K562 (cell line): ENCODE results near the gene PRCD. TPM values are rescaled to one million over a fixed set of nuclear protein-coding genes. Genes with fewer than 3 reads are reported as not detected.

Experiments
- ATAC-seq: fragments of 200-7000 bp; cut with Tn5 transposase; 3 replicates; pipeline ENCODE4 v1.9.1; 2020; ENCODE audit warnings: moderate library complexity
- BruUV-seq: library from RNA; stranded (reverse); fragments of 400-500 nt; replicated peaks from 2 replicates; lab custom pipeline; 2021; lab: Mats Ljungman, UMichigan
- CTCF ChIA-PET: fragments of 300-600 bp; formaldehyde crosslinking; extraction: SDS; loops from one replicate; lab custom pipeline; 2021; ENCODE audit warnings: low intra/inter-chr PET ratio; lab: Yijun Ruan, JAX
- POLR2A ChIA-PET: fragments of 300-600, 350-650 bp; sonication (Branson Sonifier 250); formaldehyde crosslinking; extraction: SDS; loops from one replicate; lab custom pipeline; 2021; ENCODE audit warnings: antibody characterized with exemption, inconsistent platforms; lab: Yijun Ruan, JAX
- DNase-seq, 4 experiments: peaks; one replicate each; pipeline versions ENCODE4 v3.0.0 to v3.0.0-alpha.2; 2011 to 2018; ENCODE audit warnings: low spot score in 3 of 4, mixed read lengths in 3 of 4; ENCODE audit errors: extremely low read depth in 1 of 4
- FAIRE-seq: peaks from 2 replicates; lab custom pipeline; 2011; peaks lifted over from hg19 to GRCh38; lab: Jason Lieb, UNC
- H2AFZ ChIP-seq: 2 replicates; pipeline ENCODE4 v1.6.0; 2011; ENCODE audit warnings: low read depth, low read length, control low read depth, inconsistent platforms
- H3K27ac ChIP-seq: fragments of 200-600 bp; 3 replicates; pipeline ENCODE4 v1.8.0; 2011; ENCODE audit warnings: low read depth, mild to moderate bottlenecking, control low read depth, inconsistent platforms, low read length, moderate library complexity, mixed read lengths; ENCODE audit errors: extremely low read depth
- H3K27me3 ChIP-seq, 2 experiments: fragments of 300-600 bp in 1 of 2; 2 replicates in 1 of 2; 3 replicates in 1 of 2; pipeline versions ENCODE4 v1.6.0 to v1.8.0; 2011; ENCODE audit warnings: inconsistent platforms in 2 of 2, low read length in 2 of 2, mild to moderate bottlenecking in 1 of 2, mixed read lengths in 1 of 2, moderate library complexity in 1 of 2; ENCODE audit not compliant: control insufficient read depth in 2 of 2, insufficient read depth in 2 of 2
- H3K36me3 ChIP-seq: fragments of 300-600 bp; 3 replicates; pipeline ENCODE4 v1.8.0; 2011; ENCODE audit warnings: mild to moderate bottlenecking, low read length, inconsistent platforms; ENCODE audit not compliant: control insufficient read depth, insufficient read depth
- H3K4me1 ChIP-seq, 2 experiments: fragments of 200-600 bp in 1 of 2; replicated peaks in 1 of 2; 2 replicates in 1 of 2; 3 replicates in 1 of 2; pipeline versions ENCODE4 v1.5.1 to v1.8.0; 2011; ENCODE audit warnings: inconsistent platforms in 2 of 2, low read length in 2 of 2, mild to moderate bottlenecking in 1 of 2, mixed read lengths in 1 of 2, moderate library complexity in 1 of 2; ENCODE audit not compliant: control insufficient read depth in 2 of 2, insufficient read depth in 2 of 2
- H3K4me2 ChIP-seq: 2 replicates; pipeline ENCODE4 v1.6.1; 2011; ENCODE audit warnings: low read length, control low read depth, inconsistent platforms, mixed read lengths; ENCODE audit not compliant: insufficient read depth
- H3K4me3 ChIP-seq: fragments of 200-600 bp; sonication (generic), shearing (Covaris generic); 2 replicates; pipeline ENCODE4 v1.5.1; 2016; ENCODE audit warnings: control low read depth, inconsistent platforms
- H3K79me2 ChIP-seq: fragments of 200-600 bp; 3 replicates; pipeline ENCODE4 v1.8.0; 2011; ENCODE audit warnings: low read length, inconsistent platforms; ENCODE audit not compliant: control insufficient read depth, insufficient read depth
- H3K9ac ChIP-seq, 2 experiments: 2 replicates each; pipeline versions ENCODE4 v1.6.0 to v1.6.1; 2011; ENCODE audit warnings: low read depth in 2 of 2, low read length in 2 of 2, control low read depth in 1 of 2, inconsistent platforms in 1 of 2, mild to moderate bottlenecking in 1 of 2, mixed read lengths in 1 of 2; ENCODE audit not compliant: insufficient read depth in 1 of 2
- H3K9me1 ChIP-seq: one replicate; pipeline ENCODE4 v1.6.0; 2011; ENCODE audit warnings: inconsistent platforms, mild to moderate bottlenecking, low read length, moderate library complexity; ENCODE audit not compliant: control insufficient read depth, insufficient read depth
- H3K9me3 ChIP-seq: replicated peaks from 2 replicates; pipeline ENCODE4 v1.5.1; 2011; ENCODE audit warnings: low read depth, low read length, inconsistent platforms; ENCODE audit not compliant: control insufficient read depth, insufficient read depth
- H4K20me1 ChIP-seq: replicated peaks from 2 replicates; pipeline ENCODE4 v1.6.1; 2011; ENCODE audit warnings: low read length, inconsistent platforms, mixed read lengths; ENCODE audit not compliant: control insufficient read depth, insufficient read depth
- ARID1B ChIP-seq: fragments of 450-650 bp; IDR thresholded peaks from 2 replicates; pipeline ENCODE4 v1.6.1; 2016; ENCODE audit warnings: antibody characterized with exemption, mild to moderate bottlenecking, inconsistent platforms
- EGR1 ChIP-seq: fragments of 450-650 bp; conservative IDR thresholded peaks from 2 replicates; pipeline ENCODE4 v1.6.1; 2017; ENCODE audit warnings: mild to moderate bottlenecking
- ESRRB ChIP-seq: fragments of 250-450 bp; sonication (Bioruptor Pico); IDR thresholded peaks from 2 replicates; pipeline ENCODE4 v1.5.0; 2020; ENCODE audit warnings: mild to moderate bottlenecking, moderate library complexity, borderline replicate concordance
- HOMEZ ChIP-seq: fragments of 250-450 bp; sonication (Bioruptor Pico); IDR thresholded peaks from 2 replicates; pipeline ENCODE4 v1.4.0; 2020; ENCODE audit warnings: mild to moderate bottlenecking, moderate library complexity
- HSF4 ChIP-seq: fragments of 250-450 bp; sonication (Bioruptor Pico); IDR thresholded peaks from 2 replicates; pipeline ENCODE4 v2.1.2; 2022; ENCODE audit warnings: mild to moderate bottlenecking, moderate library complexity, borderline replicate concordance
- PTRF ChIP-seq: fragments of 450-650 bp; IDR thresholded peaks from 2 replicates; pipeline ENCODE4 v1.6.1; 2016; ENCODE audit warnings: mild to moderate bottlenecking, missing genetic modification characterization, missing compliant biosample characterization
- SRF ChIP-seq, 2 experiments: fragments of 250-450, 450-650 bp in 1 of 2; sonication (Bioruptor Pico) in 1 of 2; sonication (generic) in 1 of 2; formaldehyde crosslinking; IDR thresholded peaks; 2 replicates each; pipeline versions ENCODE4 v1.5.0 to v1.5.1; 2020 to 2022; ENCODE audit warnings: mild to moderate bottlenecking in 1 of 2, missing genetic modification reagents in 1 of 2
- USF1 ChIP-seq: sonication (generic); formaldehyde crosslinking; IDR thresholded peaks from 2 replicates; pipeline ENCODE4 v1.9.0; 2022; ENCODE audit warnings: mild to moderate bottlenecking, missing genetic modification reagents
- ZNF143 ChIP-seq: sonication (generic); formaldehyde crosslinking; IDR thresholded peaks from 2 replicates; pipeline ENCODE4 v1.9.0; 2022; ENCODE audit warnings: mild to moderate bottlenecking, missing genetic modification reagents
- ZNF407 ChIP-seq: fragments of 450-650 bp; IDR thresholded peaks from 2 replicates; pipeline ENCODE4 v1.6.1; 2016; ENCODE audit warnings: low read depth
- ZNF41 ChIP-seq: fragments of 250-450 bp; sonication (Bioruptor Pico); conservative IDR thresholded peaks from 2 replicates; pipeline ENCODE4 v1.4.0; 2020; ENCODE audit warnings: mild to moderate bottlenecking
- WGBS: fragments of 100-300 bp; shearing (Covaris generic); methylation state at CpG from one replicate; pipeline ENCODE4 v1.1.6; 2016; ENCODE audit warnings: low coverage, mixed read lengths; ENCODE audit not compliant: insufficient coverage; ENCODE audit errors: missing lambda C conversion rate; 5-methylcytosine and 5-hydroxymethylcytosine counted together
- in situ Hi-C: fragments of 300-500 bp; cut with MboI; formaldehyde crosslinking; loops from 4 replicates; pipeline ENCODE4 v1.15.0; 2018; ENCODE audit warnings: inconsistent platforms, mixed read lengths
- intact Hi-C: fragments of 100-400 bp; cut with micrococcal nuclease; formaldehyde crosslinking; loops from 2 replicates; pipeline ENCODE4 v1.14.2; 2022
- polyA plus RNA-seq, 8 experiments: library from polyadenylated mRNA; depleted of rRNA in 4 of 8; stranded (reverse) in 5 of 8; unstranded in 3 of 8; fragments of >200 nt; fragmentation: Nextera tagmentation in 2 of 8; fragmentation: Illumina TruSeq in 1 of 8; extraction: Ambion mirVana in 2 of 8; extraction: Trizol in 1 of 8; gene quantifications; 2 replicates each; pipeline versions ENCODE4 v1.2.1 to v1.2.3, GENCODE V29; 2011 to 2014; ENCODE audit warnings: inconsistent platforms in 1 of 8, missing spikeins in 1 of 8
- total RNA-seq, 7 experiments: library from RNA; depleted of rRNA in 6 of 7; stranded (reverse); fragments of >200 nt in 6 of 7; fragmentation: Illumina TruSeq in 2 of 7; extraction: Trizol in 2 of 7; gene quantifications; 2 replicates each; pipeline versions ENCODE4 v1.2.1 to v1.2.3, GENCODE V29; 2011 to 2021; ENCODE audit warnings: low replicate concordance in 1 of 7

The PRCD gene
- total and polyA plus RNA-seq, 9 of the 15 experiments (the other 6 are each of a cell fraction or from before 2014, with no cell fraction given): 0.20 to 0.25 (median 0.21) TPM; not detected in 6

GRCh38 chr17:76530811-76531485, 8.9 kb upstream of the PRCD start:
- Histone ChIP-seq H3K9me1 (no peaks in the 10 kb centered on the region), H3K27me3 (no peaks in the 10 kb centered on the region), H2AFZ (peak overlapping the region; percentile 97), H3K9ac (peak overlapping the region; percentile 68 to 90; a peak in 3 of 4 replicates), H3K9me3 (no peaks in the 10 kb centered on the region), H3K27ac (peak overlapping the region; percentile 89; the same call in 2 of the 3 replicates), H3K4me2 (no peak overlapping the region), H3K79me2 (no peaks in the 10 kb centered on the region), H3K36me3 (no peaks in the 10 kb centered on the region; the same call in 2 of the 3 replicates), H3K4me1 (peaks cover 30 to 62% of the 10 kb centered on the region in 2 experiments), H4K20me1 (no peaks in the 10 kb centered on the region), H3K4me3 (no peak overlapping the region)
- no peak for FAIRE-seq
- DNase-seq: peak in 2 of 4 experiments; percentile 32 to 54
- POLR2A ChIA-PET: interaction anchor here (0.6 to 1.5 kb wide), 4 partner anchors 10 to 120 kb away, joined by 3 to 7 read pairs (median 4); no protein-coding TSS in a partner anchor
- in situ Hi-C loops (no loop called here), intact Hi-C loops (no loop called here)
- ATAC-seq: no peak
- 77% methylated on average over 26 of the region's 32 CpGs for WGBS
- CTCF ChIA-PET: no interaction called here
- BruUV-seq: no TSS peak
- TF ChIP-seq ESRRB (CRISPR knock-in tag): no peak
- TF ChIP-seq EGR1: peak; percentile 71
- TF ChIP-seq ZNF41 (CRISPR knock-in tag): no peak
- no peak for TF ChIP-seq ZNF407
- no peak for TF ChIP-seq HSF4
- no peak for TF ChIP-seq SRF (CRISPR knock-in tag; IDR thresholded peaks at IDR 0.05)
- TF ChIP-seq USF1: 0 out of 2 replicates have a peak, but pooled peaks have one; percentile 18
- TF ChIP-seq HOMEZ: no peak
- no peak for TF ChIP-seq PTRF
- no peak for TF ChIP-seq ARID1B
- TF ChIP-seq ZNF143 (CRISPR knock-in tag): no peak
